SK-N-SH (cell line): ENCODE results near the gene FAM3B. TPM values are rescaled to one million over a fixed set of nuclear protein-coding genes. Genes with fewer than 3 reads are reported as not detected.

Experiments used
- CTCF ChIA-PET: fragments of 300-600, 350-600 bp; formaldehyde crosslinking; extraction: SDS; loops from one replicate; lab custom pipeline; 2021; lab: Yijun Ruan, JAX
- POLR2A ChIA-PET: fragments of 350-600 bp; sonication (Branson Sonifier 250); formaldehyde crosslinking; extraction: SDS; loops from one replicate; lab custom pipeline; 2020; ENCODE audit warnings: antibody characterized with exemption, inconsistent platforms; lab: Yijun Ruan, JAX
- DNase-seq: peaks from one replicate; pipeline ENCODE4 v3.0.0; 2012
- H2AFZ ChIP-seq: fragments of 200-600 bp; sonication (generic); 2 replicates; pipeline ENCODE4 v1.8.1; 2016; ENCODE audit warnings: antibody characterized with exemption, mild to moderate bottlenecking, low read depth
- H3F3A ChIP-seq: fragments of 200-600 bp; sonication (generic); replicated peaks from 2 replicates; pipeline ENCODE3; 2016; ENCODE audit warnings: antibody characterized with exemption, mild to moderate bottlenecking; ENCODE audit not compliant: insufficient read depth
- H3K27ac ChIP-seq, 2 experiments: fragments of 200-500 bp in 1 of 2; fragments of 200-600 bp in 1 of 2; sonication (Bioruptor generic) in 1 of 2; sonication (generic), shearing (Covaris generic) in 1 of 2; 2 replicates each; pipeline versions ENCODE4 v1.5.1 to v1.6.1; 2014 to 2016; ENCODE audit warnings: low read depth in 2 of 2, inconsistent platforms in 1 of 2, low read length in 1 of 2, mild to moderate bottlenecking in 1 of 2, mixed read lengths in 1 of 2
- H3K27me3 ChIP-seq: fragments of 200-600 bp; sonication (generic), shearing (Covaris generic); 2 replicates; pipeline ENCODE4 v1.6.1; 2016; ENCODE audit warnings: mixed run types; ENCODE audit not compliant: insufficient read depth
- H3K36me3 ChIP-seq, 2 experiments: fragments of 200-500 bp in 1 of 2; fragments of 200-600 bp in 1 of 2; sonication (Bioruptor generic) in 1 of 2; sonication (generic) in 1 of 2; replicated peaks in 1 of 2; 2 replicates each; pipeline versions ENCODE3 to v1.5.1; 2014 to 2016; ENCODE audit warnings: low read length in 1 of 2, mild to moderate bottlenecking in 1 of 2; ENCODE audit not compliant: insufficient read depth in 2 of 2, control insufficient read depth in 1 of 2
- H3K4me1 ChIP-seq, 2 experiments: fragments of 200-500 bp in 1 of 2; fragments of 200-600 bp in 1 of 2; sonication (Bioruptor generic) in 1 of 2; sonication (generic), shearing (Covaris generic) in 1 of 2; 2 replicates each; pipeline versions ENCODE4 v1.5.1 to v1.6.1; 2014 to 2016; ENCODE audit warnings: low read depth in 1 of 2, low read length in 1 of 2, mixed run types in 1 of 2; ENCODE audit not compliant: insufficient read depth in 2 of 2, control insufficient read depth in 1 of 2
- H3K4me2 ChIP-seq: fragments of 200-600 bp; sonication (generic), shearing (Covaris generic); 2 replicates; pipeline ENCODE4 v1.6.1; 2017; ENCODE audit warnings: mixed run types
- H3K4me3 ChIP-seq, 2 experiments: fragments of 200-500 bp in 1 of 2; fragments of 200-600 bp in 1 of 2; sonication (Bioruptor generic) in 1 of 2; sonication (generic), shearing (Covaris generic) in 1 of 2; 2 replicates each; pipeline versions ENCODE4 v1.5.1 to v1.8.1; 2014 to 2016; ENCODE audit warnings: low read depth in 2 of 2, inconsistent platforms in 1 of 2, low read length in 1 of 2, mild to moderate bottlenecking in 1 of 2, mixed read lengths in 1 of 2, moderate library complexity in 1 of 2
- H3K79me2 ChIP-seq: fragments of 200-600 bp; sonication (generic); 2 replicates; pipeline ENCODE4 v1.8.1; 2017; ENCODE audit warnings: mild to moderate bottlenecking; ENCODE audit not compliant: insufficient read depth
- H3K9ac ChIP-seq: fragments of 200-600 bp; sonication (generic); 2 replicates; pipeline ENCODE4 v1.6.1; 2017; ENCODE audit warnings: mixed run types
- H3K9me2 ChIP-seq: fragments of 200-600 bp; sonication (generic); 2 replicates; pipeline ENCODE4 v1.6.1; 2017; ENCODE audit warnings: mixed run types
- H3K9me3 ChIP-seq: fragments of 200-600 bp; sonication (generic); 2 replicates; pipeline ENCODE4 v1.6.1; 2017; ENCODE audit warnings: mixed run types, mild to moderate bottlenecking, moderate library complexity
- H4K20me1 ChIP-seq: fragments of 200-600 bp; sonication (generic); 2 replicates; pipeline ENCODE4 v1.6.1; 2017; ENCODE audit warnings: mild to moderate bottlenecking, mixed run types; ENCODE audit not compliant: insufficient read depth
- CTCF ChIP-seq: fragments of 200-600 bp; sonication (generic); IDR thresholded peaks from 2 replicates; pipeline ENCODE4 v1.6.1; 2017; ENCODE audit warnings: antibody characterized with exemption, mild to moderate bottlenecking, moderate library complexity
- ELF1 ChIP-seq: IDR thresholded peaks from 2 replicates; pipeline ENCODE4 v1.4.0; 2012
- EZH2phosphoT487 ChIP-seq: fragments of 200-600 bp; sonication (generic); IDR thresholded peaks from 2 replicates; pipeline ENCODE4 v1.6.1; 2017; ENCODE audit warnings: low read depth, mixed run types, mild to moderate bottlenecking, antibody characterized with exemption, moderate library complexity, borderline replicate concordance
- FOXJ3 ChIP-seq: sonication (generic); formaldehyde crosslinking; IDR thresholded peaks from 2 replicates; pipeline ENCODE4 v1.5.1; 2020; ENCODE audit warnings: mild to moderate bottlenecking, missing genetic modification reagents
- FOXM1 ChIP-seq: IDR thresholded peaks from 2 replicates; pipeline ENCODE4 v1.4.0; 2012; ENCODE audit warnings: low read depth, mild to moderate bottlenecking
- GABPA ChIP-seq: IDR thresholded peaks from 2 replicates; pipeline ENCODE4 v1.4.0; 2012; ENCODE audit warnings: low read depth, mild to moderate bottlenecking
- IRF3 ChIP-seq: fragments of 150-350 bp; IDR thresholded peaks from 2 replicates; pipeline ENCODE4 v1.6.1; 2016; ENCODE audit warnings: mild to moderate bottlenecking, low read depth, low read length
- MEF2A ChIP-seq: IDR thresholded peaks from 2 replicates; pipeline ENCODE4 v1.4.0; 2012; ENCODE audit warnings: low read depth, borderline replicate concordance
- NFIC ChIP-seq: IDR thresholded peaks from 2 replicates; pipeline ENCODE4 v1.4.0; 2012; ENCODE audit warnings: borderline replicate concordance
- RAD21 ChIP-seq: IDR thresholded peaks from 2 replicates; pipeline ENCODE4 v1.6.1; 2012; ENCODE audit warnings: mild to moderate bottlenecking, low read length
- RCOR1 ChIP-seq: fragments of 150-350 bp; IDR thresholded peaks from 2 replicates; pipeline ENCODE4 v1.6.1; 2017; ENCODE audit warnings: antibody characterized with exemption, low read length
- RFX5 ChIP-seq: IDR thresholded peaks from 2 replicates; pipeline ENCODE4 v1.6.1; 2012; ENCODE audit warnings: mild to moderate bottlenecking, improper control_type of control experiment, low read length
- RXRA ChIP-seq: IDR thresholded peaks from 2 replicates; pipeline ENCODE4 v1.4.0; 2012; ENCODE audit warnings: low read depth, mild to moderate bottlenecking, borderline replicate concordance
- SMC3 ChIP-seq: IDR thresholded peaks from 2 replicates; pipeline ENCODE4 v1.6.1; 2012; ENCODE audit warnings: low read depth, low read length, improper control_type of control experiment
- TAF1 ChIP-seq: IDR thresholded peaks from 2 replicates; pipeline ENCODE4 v1.6.1; 2012; ENCODE audit warnings: low read depth, mild to moderate bottlenecking, low read length, moderate library complexity, borderline replicate concordance
- TCF12 ChIP-seq: IDR thresholded peaks from 2 replicates; pipeline ENCODE4 v1.4.0; 2012
- YY1 ChIP-seq: IDR thresholded peaks from 2 replicates; pipeline ENCODE4 v1.4.0; 2012; ENCODE audit warnings: low read depth, mild to moderate bottlenecking
- WGBS: methylation state at CpG from one replicate; pipeline ENCODE4 v1.1.6; 2017; ENCODE audit warnings: low lambda C conversion rate; 5-methylcytosine and 5-hydroxymethylcytosine counted together
- polyA plus RNA-seq, 3 experiments: library from polyadenylated mRNA; depleted of rRNA; stranded (reverse); fragments of >200 nt; gene quantifications; 2 replicates each; pipeline ENCODE4 v1.2.3, GENCODE V29; 2012
- TF ChIP-seq, protein P1 (sequence below): IDR thresholded peaks from 2 replicates; pipeline ENCODE4 v1.4.0; 2012; ENCODE audit warnings: low read depth, borderline replicate concordance

The FAM3B gene
- polyA plus RNA-seq, 1 of the 3 experiments (the other 2 are of a cell fraction) = not detected

GRCh38 chr21:41294548-41295231 is 21.9 kb upstream of the FAM3B start:
- POLR2A ChIA-PET = no interaction called here
- H3K4me2 ChIP-seq = no peak overlapping the region
- TF ChIP-seq, protein P1, sequence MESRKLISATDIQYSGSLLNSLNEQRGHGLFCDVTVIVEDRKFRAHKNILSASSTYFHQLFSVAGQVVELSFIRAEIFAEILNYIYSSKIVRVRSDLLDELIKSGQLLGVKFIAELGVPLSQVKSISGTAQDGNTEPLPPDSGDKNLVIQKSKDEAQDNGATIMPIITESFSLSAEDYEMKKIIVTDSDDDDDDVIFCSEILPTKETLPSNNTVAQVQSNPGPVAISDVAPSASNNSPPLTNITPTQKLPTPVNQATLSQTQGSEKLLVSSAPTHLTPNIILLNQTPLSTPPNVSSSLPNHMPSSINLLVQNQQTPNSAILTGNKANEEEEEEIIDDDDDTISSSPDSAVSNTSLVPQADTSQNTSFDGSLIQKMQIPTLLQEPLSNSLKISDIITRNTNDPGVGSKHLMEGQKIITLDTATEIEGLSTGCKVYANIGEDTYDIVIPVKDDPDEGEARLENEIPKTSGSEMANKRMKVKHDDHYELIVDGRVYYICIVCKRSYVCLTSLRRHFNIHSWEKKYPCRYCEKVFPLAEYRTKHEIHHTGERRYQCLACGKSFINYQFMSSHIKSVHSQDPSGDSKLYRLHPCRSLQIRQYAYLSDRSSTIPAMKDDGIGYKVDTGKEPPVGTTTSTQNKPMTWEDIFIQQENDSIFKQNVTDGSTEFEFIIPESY = no peak
- TF ChIP-seq GABPA (no peak), MEF2A (no peak), EZH2phosphoT487 (no peak), TCF12 (no peak), NFIC (no peak), ELF1 (no peak), RFX5 (no peak), SMC3 (no peak), TAF1 (no peak), CTCF (no peak), FOXM1 (no peak), FOXJ3 (CRISPR knock-in tag) (no peak)
- DNase-seq = no peak
- H3F3A ChIP-seq = no peaks in the 10 kb centered on the region
- H3K27me3 ChIP-seq = 0 out of 2 replicates have a peak, but pooled peaks cover 9% of the 10 kb centered on the region
- H4K20me1 ChIP-seq = no peaks in the 10 kb centered on the region
- CTCF ChIA-PET = interaction anchor here (4.8 kb wide), 1 partner anchor 11 kb away, joined by 26 read pairs; no protein-coding TSS in a partner anchor
- no peak overlapping the region for H3K27ac ChIP-seq
- no peak overlapping the region for H2AFZ ChIP-seq
- no peaks in the 10 kb centered on the region for H3K36me3 ChIP-seq
- no peaks in the 10 kb centered on the region for H3K9me2 ChIP-seq
- no peaks in the 10 kb centered on the region for H3K4me1 ChIP-seq
- no peaks in the 10 kb centered on the region for H3K9me3 ChIP-seq
- no peak overlapping the region for H3K9ac ChIP-seq
- H3K4me3 ChIP-seq = no peak overlapping the region
- H3K79me2 ChIP-seq = no peaks in the 10 kb centered on the region
- WGBS = 0% methylated on average over 1 of the region's 1 CpG

DNA sequence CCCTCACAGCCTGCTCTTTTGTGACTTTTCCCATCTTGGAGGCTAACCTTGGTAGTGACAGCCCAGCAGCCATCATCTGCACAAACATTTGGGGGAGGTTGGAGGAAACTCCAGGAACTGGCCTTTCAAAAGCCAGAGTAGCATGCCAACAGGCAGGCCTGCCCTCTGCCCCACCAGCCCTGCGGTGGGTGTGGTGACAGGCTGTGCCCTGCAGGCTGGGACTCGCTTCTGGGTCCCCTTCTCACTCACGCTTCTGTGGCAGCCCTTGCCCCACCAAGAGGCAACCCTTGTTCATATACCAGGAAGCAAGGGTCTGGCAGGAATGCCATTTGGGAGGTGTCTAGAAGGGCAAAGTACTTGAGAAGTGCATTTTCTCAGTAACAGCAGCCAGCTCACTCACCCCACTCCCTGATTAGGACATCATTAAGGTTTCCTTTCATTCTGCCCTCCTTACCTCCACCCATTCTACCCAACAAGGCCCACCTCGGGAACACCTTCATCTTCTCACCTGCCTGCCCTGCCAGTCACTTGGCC is 20.8 kb upstream of the FAM3B start:
- ChIA-PET POLR2A (no interaction called here), CTCF (interaction anchor here (4.8 kb wide), 1 partner anchor 12 kb away, joined by 26 read pairs; no protein-coding TSS in a partner anchor)
- Histone ChIP-seq H3K9me3 (no peaks in the 10 kb centered on the region), H3K27ac (no peak overlapping the region), H3K9me2 (no peaks in the 10 kb centered on the region), H3K4me3 (no peak overlapping the region), H3K79me2 (no peaks in the 10 kb centered on the region), H3K36me3 (no peaks in the 10 kb centered on the region), H3K4me1 (no peaks in the 10 kb centered on the region), H2AFZ (no peak overlapping the region), H3K27me3 (0 out of 2 replicates have a peak, but pooled peaks cover 9% of the 10 kb centered on the region), H3F3A (no peaks in the 10 kb centered on the region), H3K4me2 (no peak overlapping the region), H4K20me1 (no peaks in the 10 kb centered on the region), H3K9ac (no peak overlapping the region)
- DNase-seq = no peak
- 7% methylated on average over 3 of the region's 4 CpGs for WGBS
- no peak for TF ChIP-seq ELF1
- no peak for TF ChIP-seq EZH2phosphoT487
- TF ChIP-seq IRF3 = no peak
- no peak for TF ChIP-seq RAD21
- no peak for TF ChIP-seq YY1
- no peak for TF ChIP-seq RCOR1
- no peak for TF ChIP-seq RXRA
- TF ChIP-seq, all 33 proteins: peak for 0
